H1 (cell line): Measurements from ENCODE around the gene KRT14. TPM values are rescaled to one million over a fixed set of nuclear protein-coding genes. Genes with fewer than 3 reads are reported as not detected.

Source experiments
- CTCF ChIA-PET: fragments of 300-600 bp; sonication (Branson Sonifier 250); formaldehyde crosslinking; loops from one replicate; lab custom pipeline; 2021; ENCODE audit not compliant: partially characterized antibody; lab: Charles Lee
- POLR2A ChIA-PET: fragments of 300-600 bp; sonication (Branson Sonifier 250); formaldehyde crosslinking; loops from one replicate; lab custom pipeline; 2021; ENCODE audit warnings: inconsistent platforms; ENCODE audit not compliant: partially characterized antibody; lab: Charles Lee
- DNase-seq, 2 experiments: peaks; one replicate each; pipeline versions ENCODE4 v3.0.0 to v3.0.0-alpha.2; 2010 to 2022; ENCODE audit warnings: low spot score in 2 of 2, low read depth in 1 of 2, mixed read lengths in 1 of 2
- FAIRE-seq: peaks from 2 replicates; lab custom pipeline; 2011; peaks lifted over from hg19 to GRCh38; lab: Jason Lieb, UNC
- H2AFZ ChIP-seq: 2 replicates; pipeline ENCODE4 v1.8.1; 2012; ENCODE audit warnings: low read length, inconsistent platforms
- H2AK5ac ChIP-seq: 2 replicates; pipeline ENCODE4 v1.6.1; 2013; ENCODE audit warnings: low read depth, low read length
- H2BK120ac ChIP-seq: replicated peaks from 2 replicates; pipeline ENCODE3; 2013; ENCODE audit warnings: low read depth, low read length, inconsistent platforms
- H2BK12ac ChIP-seq: 2 replicates; pipeline ENCODE4 v1.6.1; 2013; ENCODE audit warnings: low read depth, low read length
- H2BK15ac ChIP-seq: 2 replicates; pipeline ENCODE4 v1.6.1; 2013; ENCODE audit warnings: low read length
- H2BK20ac ChIP-seq: 2 replicates; pipeline ENCODE4 v1.6.1; 2013; ENCODE audit warnings: low read length
- H2BK5ac ChIP-seq: 2 replicates; pipeline ENCODE4 v1.6.1; 2013; ENCODE audit warnings: low read depth, low read length
- H3K14ac ChIP-seq: 2 replicates; pipeline ENCODE4 v1.6.1; 2013; ENCODE audit warnings: inconsistent platforms; ENCODE audit not compliant: insufficient read length
- H3K18ac ChIP-seq: 2 replicates; pipeline ENCODE4 v1.6.1; 2013; ENCODE audit warnings: low read length; ENCODE audit errors: extremely low read depth
- H3K23ac ChIP-seq: 2 replicates; pipeline ENCODE4 v1.6.1; 2013; ENCODE audit warnings: inconsistent platforms; ENCODE audit not compliant: insufficient read length
- H3K23me2 ChIP-seq: 2 replicates; pipeline ENCODE4 v1.6.1; 2013; ENCODE audit warnings: low read depth, low read length
- H3K27ac ChIP-seq: 2 replicates; pipeline ENCODE4 v1.6.1; 2011; ENCODE audit warnings: low read depth, low read length, inconsistent platforms
- H3K27me3 ChIP-seq, 4 experiments: replicated peaks in 1 of 4; 1 replicate in 1 of 4; 2 replicates in 3 of 4; pipeline versions ENCODE4 v1.6.1 to v1.8.1; 2011 to 2013; ENCODE audit warnings: low read length in 3 of 4, mild to moderate bottlenecking in 3 of 4, inconsistent platforms in 2 of 4, mixed read lengths in 2 of 4, moderate library complexity in 1 of 4; ENCODE audit not compliant: control insufficient read depth in 3 of 4, insufficient read depth in 3 of 4; ENCODE audit errors: extremely low read depth in 1 of 4
- H3K36me3 ChIP-seq, 4 experiments: 2 replicates each; pipeline versions ENCODE4 v1.6.1 to v1.8.1; 2011 to 2013; ENCODE audit warnings: mild to moderate bottlenecking in 4 of 4, low read length in 3 of 4, moderate library complexity in 2 of 4, control low read depth in 1 of 4, inconsistent platforms in 1 of 4; ENCODE audit not compliant: insufficient read depth in 4 of 4, control insufficient read depth in 2 of 4
- H3K4ac ChIP-seq: replicated peaks from 2 replicates; pipeline ENCODE3; 2013; ENCODE audit warnings: low read length, low read depth, mixed read lengths, inconsistent platforms; ENCODE audit not compliant: insufficient read length
- H3K4me1 ChIP-seq, 4 experiments: replicated peaks in 1 of 4; 1 replicate in 1 of 4; 2 replicates in 3 of 4; pipeline versions ENCODE4 v1.6.1 to v1.8.1; 2011 to 2013; ENCODE audit warnings: low read length in 3 of 4, inconsistent platforms in 2 of 4, mixed read lengths in 1 of 4; ENCODE audit not compliant: insufficient read depth in 4 of 4, control insufficient read depth in 3 of 4
- H3K4me2 ChIP-seq, 2 experiments: 2 replicates each; pipeline versions ENCODE4 v1.6.1 to v1.8.1; 2011 to 2013; ENCODE audit warnings: low read depth in 2 of 2, low read length in 2 of 2, control low read depth in 1 of 2, inconsistent platforms in 1 of 2, mild to moderate bottlenecking in 1 of 2; ENCODE audit not compliant: insufficient read depth in 1 of 2
- H3K4me3 ChIP-seq, 4 experiments: fragments of 200-600, 300-600 bp in 1 of 4; sonication (generic), shearing (Covaris generic), sonication (Bioruptor Twin) in 1 of 4; 2 replicates each; pipeline versions ENCODE4 v1.5.1 to v1.8.1; 2011 to 2016; ENCODE audit warnings: low read length in 4 of 4, low read depth in 3 of 4, control low read depth in 2 of 4, inconsistent platforms in 2 of 4, mild to moderate bottlenecking in 2 of 4, mixed read lengths in 1 of 4, moderate library complexity in 1 of 4; ENCODE audit not compliant: insufficient read depth in 2 of 4; ENCODE audit errors: extremely low read depth in 1 of 4
- H3K56ac ChIP-seq: replicated peaks from 2 replicates; pipeline ENCODE3; 2013; ENCODE audit warnings: low read depth, mild to moderate bottlenecking, mixed read lengths, low read length, inconsistent platforms; ENCODE audit not compliant: insufficient read length
- H3K79me1 ChIP-seq: 2 replicates; pipeline ENCODE4 v1.6.1; 2013; ENCODE audit warnings: low read depth, low read length, control low read depth
- H3K79me2 ChIP-seq, 2 experiments: 2 replicates each; pipeline versions ENCODE4 v1.6.1 to v1.8.1; 2012 to 2013; ENCODE audit warnings: low read length in 2 of 2, mild to moderate bottlenecking in 2 of 2, inconsistent platforms in 1 of 2; ENCODE audit not compliant: insufficient read depth in 2 of 2, control insufficient read depth in 1 of 2
- H3K9ac ChIP-seq, 4 experiments: replicated peaks in 1 of 4; 1 replicate in 1 of 4; 2 replicates in 3 of 4; pipeline versions ENCODE4 v1.6.1 to v1.8.1; 2011 to 2013; ENCODE audit warnings: low read depth in 3 of 4, low read length in 3 of 4, control low read depth in 2 of 4, mild to moderate bottlenecking in 2 of 4, moderate library complexity in 2 of 4, inconsistent platforms in 1 of 4; ENCODE audit errors: extremely low read depth in 1 of 4
- H3K9me3 ChIP-seq, 2 experiments: 2 replicates each; pipeline versions ENCODE4 v1.6.1 to v1.8.1; 2012 to 2013; ENCODE audit warnings: mild to moderate bottlenecking in 2 of 2, moderate library complexity in 2 of 2, control low read depth in 1 of 2, inconsistent platforms in 1 of 2, low read depth in 1 of 2, low read length in 1 of 2, mixed read lengths in 1 of 2; ENCODE audit not compliant: insufficient read depth in 2 of 2
- H4K20me1 ChIP-seq, 2 experiments: replicated peaks in 1 of 2; 2 replicates each; pipeline versions ENCODE3 to v1.8.1; 2011 to 2013; ENCODE audit warnings: inconsistent platforms in 2 of 2, low read length in 2 of 2, mild to moderate bottlenecking in 1 of 2; ENCODE audit not compliant: insufficient read depth in 2 of 2, control insufficient read depth in 1 of 2
- H4K5ac ChIP-seq: 2 replicates; pipeline ENCODE4 v1.6.1; 2013; ENCODE audit warnings: low read length, low read depth, mixed read lengths, inconsistent platforms; ENCODE audit not compliant: insufficient read length
- H4K8ac ChIP-seq: 2 replicates; pipeline ENCODE4 v1.8.0; 2013; ENCODE audit warnings: mild to moderate bottlenecking, moderate library complexity, low read length, inconsistent platforms; ENCODE audit not compliant: insufficient read depth; ENCODE audit errors: extremely low read depth
- H4K91ac ChIP-seq: replicated peaks from 2 replicates; pipeline ENCODE3; 2013; ENCODE audit warnings: low read length, mixed read lengths, inconsistent platforms; ENCODE audit not compliant: insufficient read length
- EP300 ChIP-seq, 2 experiments: IDR thresholded peaks; 1 replicate in 1 of 2; 2 replicates in 1 of 2; pipeline ENCODE4 v1.6.1; 2011 to 2012; ENCODE audit warnings: low read depth in 2 of 2, low read length in 2 of 2, mild to moderate bottlenecking in 2 of 2, borderline replicate concordance in 1 of 2, inconsistent platforms in 1 of 2, moderate library complexity in 1 of 2
- KDM1A ChIP-seq: fragments of 200-600, 300-600 bp; sonication (generic); IDR thresholded peaks from 2 replicates; pipeline ENCODE4 v1.7.1; 2016; ENCODE audit warnings: mild to moderate bottlenecking, low read length, borderline replicate concordance
- MAFK ChIP-seq: IDR thresholded peaks from 2 replicates; pipeline ENCODE4 v1.6.1; 2012; ENCODE audit warnings: low read depth, mild to moderate bottlenecking, improper control_type of control experiment, low read length
- TBP ChIP-seq: IDR thresholded peaks from 2 replicates; pipeline ENCODE4 v1.6.1; 2011; ENCODE audit warnings: low read depth, low read length, improper control_type of control experiment
- WGBS, 2 experiments: shearing (Covaris generic) in 1 of 2; methylation state at CpG; one replicate each; pipeline versions ENCODE4 v1.1.6 to v1.1.7; 2013 to 2015; ENCODE audit warnings: low lambda C conversion rate in 2 of 2, mixed read lengths in 2 of 2, inconsistent platforms in 1 of 2, low coverage in 1 of 2, missing lambda C conversion rate in 1 of 2; ENCODE audit not compliant: insufficient replicate concordance in 2 of 2, insufficient coverage in 1 of 2, insufficient read length in 1 of 2; ENCODE audit errors: extremely low coverage in 1 of 2, missing lambda C conversion rate in 1 of 2; 5-methylcytosine and 5-hydroxymethylcytosine counted together
- polyA plus RNA-seq, 7 experiments: library from polyadenylated mRNA; depleted of rRNA in 3 of 7; stranded (reverse) in 5 of 7; unstranded in 2 of 7; fragments of >200 nt in 5 of 7; fragments of 200-250 nt in 2 of 7; gene quantifications; 1 replicate in 5 of 7; 2 replicates in 1 of 7; 4 replicates in 1 of 7; pipeline versions ENCODE4 v1.2.1 to v1.2.3, GENCODE V29; 2011 to 2013; ENCODE audit warnings: missing spikeins in 2 of 7, mixed read lengths in 2 of 7
- total RNA-seq: library from RNA; stranded (reverse); fragmentation: NEBNext Ultra II Directional; extraction: Animal tissue kit (Norgen Biotek cat#: 25700); gene quantifications from 2 replicates; pipeline ENCODE4 v1.2.1, GENCODE V29; 2021

Gene KRT14
- total and polyA plus RNA-seq, 2 of the 8 experiments (the other 6 are each of a cell fraction or from before 2014, with no cell fraction given): 0.35 TPM; not detected in 1

DNA sequence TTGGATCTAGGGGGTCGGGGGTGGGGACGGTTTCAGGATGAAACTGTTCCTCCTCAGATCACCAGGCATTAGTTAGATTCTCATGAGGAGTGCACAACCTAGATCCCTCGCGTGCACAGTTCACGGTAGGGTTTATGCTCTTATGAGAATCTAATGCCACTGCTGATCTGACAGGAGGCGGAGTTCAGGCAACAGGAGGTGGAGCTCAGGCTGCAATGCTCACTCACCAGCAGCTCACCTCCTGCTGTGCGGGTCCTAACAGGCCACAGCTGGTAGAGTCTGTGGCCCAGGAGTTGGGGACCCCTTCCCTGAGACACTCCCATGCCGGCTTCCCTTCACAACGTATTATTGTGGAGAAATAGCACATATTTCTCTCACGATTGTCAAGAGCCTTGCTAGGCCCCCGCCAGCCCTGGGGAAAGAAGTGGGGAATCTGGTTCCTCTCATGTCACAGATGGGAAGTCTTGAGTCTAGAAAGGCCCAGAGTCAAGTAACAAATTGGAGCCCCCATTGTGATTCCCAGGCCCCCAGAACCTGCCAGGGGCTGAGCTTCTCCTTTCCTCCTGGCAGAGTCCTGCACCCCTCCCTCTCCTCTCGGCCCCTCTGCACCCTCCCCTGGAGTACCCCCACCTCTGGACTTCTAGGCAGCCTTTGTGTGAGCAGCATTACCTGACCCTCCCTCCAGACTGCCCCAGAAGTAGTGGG is 6.1 kb upstream of the KRT14 start:
- no peaks in the 10 kb centered on the region for H3K79me2 ChIP-seq
- no peaks in the 10 kb centered on the region for H3K79me1 ChIP-seq
- no peak overlapping the region for H2AFZ ChIP-seq
- no peak for DNase-seq
- no peak overlapping the region for H3K18ac ChIP-seq
- ChIA-PET CTCF (interaction anchor here (0.6 to 5.6 kb wide), 15 partner anchors 11 to 107 kb away, joined by 3 to 26 read pairs (median 5); no protein-coding TSS in a partner anchor), POLR2A (interaction anchor here (0.7 to 1.5 kb wide), 5 partner anchors 10 to 97 kb away, joined by 3 to 4 read pairs (median 3); no protein-coding TSS in a partner anchor)
- no peaks in the 10 kb centered on the region for H4K20me1 ChIP-seq
- H4K91ac ChIP-seq: no peak overlapping the region
- no peak overlapping the region for H2BK15ac ChIP-seq
- H3K4me1 ChIP-seq: no peaks in the 10 kb centered on the region; a peak in 1 of 7 replicates
- no peak overlapping the region for H3K14ac ChIP-seq
- H2AK5ac ChIP-seq: no peak overlapping the region
- H2BK120ac ChIP-seq: no peak overlapping the region
- H4K8ac ChIP-seq: no peak overlapping the region
- H4K5ac ChIP-seq: no peak overlapping the region
- peaks cover 4% of the 10 kb centered on the region; the same call in 1 of the 2 replicates for H3K23me2 ChIP-seq
- no peak overlapping the region for H3K4ac ChIP-seq
- TF ChIP-seq KDM1A (no peak), EP300 (IDR thresholded peaks at IDR 0.05; ENCODE audit: borderline replicate concordance in 1 of 2, low read depth in 2 of 2, low read length in 2 of 2) (no peak), MAFK (no peak), TBP (no peak)
- TF ChIP-seq, all 59 proteins: peak for 0
- WGBS, 2 experiments: 89% methylated on average over 11 of the region's 12 CpGs; no CpG with 5 or more reads in 1 of the 2 experiments
- H3K4me3 ChIP-seq: no peak overlapping the region
- no peak overlapping the region for H3K27ac ChIP-seq
- H2BK12ac ChIP-seq: no peak overlapping the region
- no peak overlapping the region for H3K23ac ChIP-seq
- no peaks in the 10 kb centered on the region for H3K27me3 ChIP-seq
- H3K4me2 ChIP-seq: no peak overlapping the region
- H2BK5ac ChIP-seq: no peak overlapping the region
- H3K36me3 ChIP-seq: no peaks in the 10 kb centered on the region
- H3K9me3 ChIP-seq: no peaks in the 10 kb centered on the region
- H2BK20ac ChIP-seq: no peak overlapping the region
- no peak for FAIRE-seq
- no peak overlapping the region for H3K56ac ChIP-seq
- H3K9ac ChIP-seq: no peak overlapping the region
